ENCODE data around the gene TSEN54. TPM values are rescaled to one million over a fixed set of nuclear protein-coding genes. Genes with fewer than 3 reads are reported as not detected.

Gene TSEN54
- total and polyA plus RNA-seq, 2 donors = 36.3 to 91.0 TPM

DNA sequence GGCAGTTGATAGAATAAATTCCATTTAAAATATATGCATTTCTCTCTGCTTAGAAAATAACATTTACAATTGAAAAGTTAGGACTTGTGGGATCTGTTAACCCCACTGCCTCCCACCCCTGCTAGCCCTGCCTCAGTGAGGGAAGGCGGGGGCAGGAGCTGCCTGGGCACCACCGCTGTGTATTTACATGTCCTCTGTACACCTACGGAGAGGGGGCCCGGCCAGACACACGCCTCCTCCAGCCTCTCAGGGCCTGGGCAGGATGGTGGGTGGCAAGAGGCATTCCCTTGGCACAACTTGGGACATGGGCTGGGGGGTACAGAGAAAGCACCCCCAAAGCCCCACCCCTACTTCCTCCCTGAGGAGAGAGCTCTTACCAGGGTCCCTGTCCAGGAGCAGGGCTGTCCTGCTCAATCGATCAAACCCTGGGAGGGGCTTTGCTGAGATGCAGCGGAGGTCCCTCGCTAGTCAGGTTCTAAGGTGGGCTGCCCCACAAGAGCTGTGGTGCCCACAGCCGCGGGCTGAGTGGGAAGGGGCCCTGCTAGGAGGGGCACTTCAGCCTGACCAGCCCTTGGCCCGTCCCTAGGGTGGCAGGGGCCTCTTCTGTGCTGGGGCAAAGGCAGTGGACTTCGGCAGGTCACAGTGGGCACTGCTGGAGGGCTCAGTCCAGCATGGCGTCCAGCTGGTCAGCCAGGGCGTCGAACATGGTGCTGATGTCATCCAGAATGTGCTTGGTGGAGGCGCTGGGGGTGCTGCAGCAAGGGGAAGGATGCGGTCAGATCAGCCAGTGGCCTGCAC lies 15.7 kb upstream of the TSEN54 start:
- Histone ChIP-seq H3K27ac (ENCODE audit: low read depth in 1 of 2, low read length in 1 of 2) (no peak overlapping the region), H3K27me3 (ENCODE audit: control insufficient read depth in 2 of 2, insufficient read depth in 1 of 2, low read length in 1 of 2) (no peaks in the 10 kb centered on the region), H3K4me3 (ENCODE audit: low read length in 2 of 2) (no peak overlapping the region), H3K4me1 (ENCODE audit: control insufficient read depth in 2 of 2, insufficient read depth in 2 of 2, low read length in 2 of 2) (peaks cover 0 to 25% of the 10 kb centered on the region in 2 donors), H3K36me3 (ENCODE audit: control insufficient read depth in 2 of 2, insufficient read depth in 2 of 2, low read length in 1 of 2) (peaks cover 32 to 50% of the 10 kb centered on the region in 2 donors), H3K9me3 (ENCODE audit: control insufficient read depth in 2 of 2, insufficient read depth in 1 of 2, low read length in 1 of 2) (no peaks in the 10 kb centered on the region)
- WGBS = 96% methylated on average over 17 of the region's 17 CpGs
- no peak for DNase-seq (ENCODE audit: low read depth in 6 of 9, low spot score in 9 of 9)

DNA sequence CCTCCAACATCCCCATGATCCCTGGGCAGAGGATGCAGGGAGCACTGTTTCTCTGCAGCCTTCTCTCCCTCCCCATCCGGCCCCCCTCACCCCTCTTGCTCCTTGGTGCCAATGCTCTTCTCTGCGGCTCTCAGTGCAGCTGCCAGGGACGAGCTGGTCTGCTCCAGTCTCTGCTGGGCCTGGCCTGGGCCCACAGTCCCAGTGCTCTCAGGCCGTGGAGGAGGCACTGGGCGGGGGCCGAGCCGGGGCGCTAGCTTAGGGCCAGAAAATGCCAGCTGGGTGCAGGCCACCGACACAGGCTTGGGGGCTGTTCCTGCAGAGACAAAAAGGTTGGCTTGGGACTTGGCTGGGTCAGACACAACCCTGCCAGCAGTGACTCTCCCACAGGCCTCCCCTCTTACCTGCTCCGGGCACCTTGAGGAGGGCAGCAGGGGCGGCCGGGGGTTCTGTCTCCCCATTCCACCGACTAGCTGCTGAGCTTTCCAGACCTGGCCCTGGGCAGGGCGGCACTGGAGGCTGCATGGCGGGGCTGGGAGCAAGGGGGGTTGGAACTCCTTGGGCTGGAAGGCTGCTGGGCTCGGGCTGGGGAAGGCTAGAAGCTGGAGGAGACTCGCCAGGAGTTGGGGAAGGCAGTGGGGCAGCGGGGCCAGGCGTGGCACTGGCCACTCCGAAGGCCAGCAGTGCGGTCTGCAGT lies 14.8 kb upstream of the TSEN54 start:
- Histone ChIP-seq H3K4me1 (ENCODE audit: control insufficient read depth in 2 of 2, insufficient read depth in 2 of 2, low read length in 2 of 2) (peaks cover 0 to 25% of the 10 kb centered on the region in 2 donors), H3K9me3 (ENCODE audit: control insufficient read depth in 2 of 2, insufficient read depth in 1 of 2, low read length in 1 of 2) (no peaks in the 10 kb centered on the region), H3K4me3 (ENCODE audit: low read length in 2 of 2) (no peak overlapping the region), H3K27me3 (ENCODE audit: control insufficient read depth in 2 of 2, insufficient read depth in 1 of 2, low read length in 1 of 2) (no peaks in the 10 kb centered on the region), H3K27ac (ENCODE audit: low read depth in 1 of 2, low read length in 1 of 2) (no peak overlapping the region), H3K36me3 (ENCODE audit: control insufficient read depth in 2 of 2, insufficient read depth in 2 of 2, low read length in 1 of 2) (peaks cover 23 to 43% of the 10 kb centered on the region in 2 donors)
- DNase-seq (ENCODE audit: low read depth in 6 of 9, low spot score in 9 of 9) = no peak
- WGBS = 94% methylated on average over 21 of the region's 21 CpGs

- H3K27me3 ChIP-seq (ENCODE audit: control insufficient read depth in 2 of 2, insufficient read depth in 1 of 2, low read length in 1 of 2) = no peaks in the 10 kb centered on the region
- no peaks in the 10 kb centered on the region for H3K9me3 ChIP-seq (ENCODE audit: control insufficient read depth in 2 of 2, insufficient read depth in 1 of 2, low read length in 1 of 2)
- H3K27ac ChIP-seq (ENCODE audit: low read depth in 1 of 2, low read length in 1 of 2) = no peak overlapping the region
- no peak overlapping the region for H3K4me3 ChIP-seq (ENCODE audit: low read length in 2 of 2)
- WGBS = 97% methylated on average over 40 of the region's 40 CpGs
- no peak for DNase-seq (ENCODE audit: low read depth in 6 of 9, low spot score in 9 of 9)
- H3K4me1 ChIP-seq (ENCODE audit: control insufficient read depth in 2 of 2, insufficient read depth in 2 of 2, low read length in 2 of 2) = peaks cover 0 to 25% of the 10 kb centered on the region in 2 donors
- H3K36me3 ChIP-seq (ENCODE audit: control insufficient read depth in 2 of 2, insufficient read depth in 2 of 2, low read length in 1 of 2) = peaks cover 20 to 37% of the 10 kb centered on the region in 2 donors
Observed at GRCh38 chr17:75502072-75502720, 14.1 kb upstream of the TSEN54 start.

- WGBS = 98% methylated on average over 25 of the region's 25 CpGs
- Histone ChIP-seq H3K4me1 (ENCODE audit: control insufficient read depth in 2 of 2, insufficient read depth in 2 of 2, low read length in 2 of 2) (peaks cover 0 to 21% of the 10 kb centered on the region in 2 donors), H3K36me3 (ENCODE audit: control insufficient read depth in 2 of 2, insufficient read depth in 2 of 2, low read length in 1 of 2) (peaks cover 20 to 33% of the 10 kb centered on the region in 2 donors), H3K4me3 (ENCODE audit: low read length in 2 of 2) (no peak overlapping the region), H3K27ac (ENCODE audit: low read depth in 1 of 2, low read length in 1 of 2) (no peak overlapping the region), H3K27me3 (ENCODE audit: control insufficient read depth in 2 of 2, insufficient read depth in 1 of 2, low read length in 1 of 2) (no peaks in the 10 kb centered on the region), H3K9me3 (ENCODE audit: control insufficient read depth in 2 of 2, insufficient read depth in 1 of 2, low read length in 1 of 2) (no peaks in the 10 kb centered on the region)
- no peak for DNase-seq (ENCODE audit: low read depth in 6 of 9, low spot score in 9 of 9)
Observed at GRCh38 chr17:75502721-75503329, 13.5 kb upstream of the TSEN54 start.

DNA sequence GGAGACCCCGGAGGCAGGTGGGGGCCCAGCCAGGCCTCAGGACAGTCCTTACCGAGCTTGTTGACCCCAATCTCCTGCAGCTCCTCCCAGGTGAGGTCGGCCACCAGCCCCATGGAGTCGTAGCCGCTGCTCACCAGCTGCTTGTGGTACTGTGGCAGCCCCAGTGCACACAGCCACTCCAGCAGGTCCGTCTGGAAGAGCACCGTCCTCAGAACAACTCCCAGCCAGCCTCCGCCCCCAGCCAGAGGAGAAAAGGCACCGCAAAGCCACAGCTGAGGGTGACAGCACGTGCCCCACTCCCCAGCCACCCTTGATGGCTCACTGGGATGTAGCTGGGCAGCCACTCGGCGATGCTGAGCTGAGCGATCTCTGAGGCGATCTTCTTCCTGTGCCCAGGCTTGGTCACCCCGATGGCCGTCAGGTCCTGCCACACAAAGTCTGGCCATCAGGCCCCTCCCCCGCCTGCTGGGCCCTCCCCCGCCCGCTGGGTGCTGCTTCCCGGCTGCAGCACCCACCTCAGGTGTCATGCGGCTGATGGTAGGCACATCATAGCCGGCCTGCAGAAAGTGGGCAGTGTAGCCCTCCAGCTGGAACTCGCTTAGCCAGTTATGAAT lies 12.9 kb upstream of the TSEN54 start:
- peaks cover 0 to 15% of the 10 kb centered on the region in 2 donors for H3K4me1 ChIP-seq (ENCODE audit: control insufficient read depth in 2 of 2, insufficient read depth in 2 of 2, low read length in 2 of 2)
- no peak overlapping the region for H3K4me3 ChIP-seq (ENCODE audit: low read length in 2 of 2)
- no peak overlapping the region for H3K27ac ChIP-seq (ENCODE audit: low read depth in 1 of 2, low read length in 1 of 2)
- no peak for DNase-seq (ENCODE audit: low read depth in 6 of 9, low spot score in 9 of 9)
- WGBS = 95% methylated on average over 23 of the region's 23 CpGs
- H3K36me3 ChIP-seq (ENCODE audit: control insufficient read depth in 2 of 2, insufficient read depth in 2 of 2, low read length in 1 of 2) = peaks cover 19 to 29% of the 10 kb centered on the region in 2 donors
- no peaks in the 10 kb centered on the region for H3K9me3 ChIP-seq (ENCODE audit: control insufficient read depth in 2 of 2, insufficient read depth in 1 of 2, low read length in 1 of 2)
- H3K27me3 ChIP-seq (ENCODE audit: control insufficient read depth in 2 of 2, insufficient read depth in 1 of 2, low read length in 1 of 2) = no peaks in the 10 kb centered on the region

DNA sequence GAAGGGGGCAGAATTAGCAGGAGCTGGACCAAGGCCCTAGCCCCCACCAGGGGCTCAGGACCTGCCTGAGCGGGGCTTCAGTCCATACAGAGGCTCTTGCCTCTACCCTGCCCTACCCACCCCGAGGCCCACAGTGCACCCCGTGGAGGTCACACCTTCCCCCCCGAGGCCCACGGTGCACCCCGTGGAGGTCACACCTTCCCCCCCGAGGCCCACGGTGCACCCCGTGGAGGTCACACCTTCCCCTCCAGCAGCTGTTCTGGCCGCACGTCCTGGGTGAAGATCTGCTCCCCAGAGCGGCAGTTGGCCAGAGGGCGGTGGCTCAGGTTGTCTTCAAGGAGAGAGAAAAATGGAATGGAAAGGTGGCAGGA lies 12.4 kb upstream of the TSEN54 start:
- H3K4me3 ChIP-seq (ENCODE audit: low read length in 2 of 2) = no peak overlapping the region
- no peak for DNase-seq (ENCODE audit: low read depth in 6 of 9, low spot score in 9 of 9)
- 93% methylated on average over 13 of the region's 13 CpGs for WGBS
- no peaks in the 10 kb centered on the region for H3K27me3 ChIP-seq (ENCODE audit: control insufficient read depth in 2 of 2, insufficient read depth in 1 of 2, low read length in 1 of 2)
- no peaks in the 10 kb centered on the region for H3K9me3 ChIP-seq (ENCODE audit: control insufficient read depth in 2 of 2, insufficient read depth in 1 of 2, low read length in 1 of 2)
- H3K27ac ChIP-seq (ENCODE audit: low read depth in 1 of 2, low read length in 1 of 2) = no peak overlapping the region
- peaks cover 14 to 25% of the 10 kb centered on the region in 2 donors for H3K36me3 ChIP-seq (ENCODE audit: control insufficient read depth in 2 of 2, insufficient read depth in 2 of 2, low read length in 1 of 2)
- peaks cover 0 to 10% of the 10 kb centered on the region in 2 donors for H3K4me1 ChIP-seq (ENCODE audit: control insufficient read depth in 2 of 2, insufficient read depth in 2 of 2, low read length in 2 of 2)

DNA sequence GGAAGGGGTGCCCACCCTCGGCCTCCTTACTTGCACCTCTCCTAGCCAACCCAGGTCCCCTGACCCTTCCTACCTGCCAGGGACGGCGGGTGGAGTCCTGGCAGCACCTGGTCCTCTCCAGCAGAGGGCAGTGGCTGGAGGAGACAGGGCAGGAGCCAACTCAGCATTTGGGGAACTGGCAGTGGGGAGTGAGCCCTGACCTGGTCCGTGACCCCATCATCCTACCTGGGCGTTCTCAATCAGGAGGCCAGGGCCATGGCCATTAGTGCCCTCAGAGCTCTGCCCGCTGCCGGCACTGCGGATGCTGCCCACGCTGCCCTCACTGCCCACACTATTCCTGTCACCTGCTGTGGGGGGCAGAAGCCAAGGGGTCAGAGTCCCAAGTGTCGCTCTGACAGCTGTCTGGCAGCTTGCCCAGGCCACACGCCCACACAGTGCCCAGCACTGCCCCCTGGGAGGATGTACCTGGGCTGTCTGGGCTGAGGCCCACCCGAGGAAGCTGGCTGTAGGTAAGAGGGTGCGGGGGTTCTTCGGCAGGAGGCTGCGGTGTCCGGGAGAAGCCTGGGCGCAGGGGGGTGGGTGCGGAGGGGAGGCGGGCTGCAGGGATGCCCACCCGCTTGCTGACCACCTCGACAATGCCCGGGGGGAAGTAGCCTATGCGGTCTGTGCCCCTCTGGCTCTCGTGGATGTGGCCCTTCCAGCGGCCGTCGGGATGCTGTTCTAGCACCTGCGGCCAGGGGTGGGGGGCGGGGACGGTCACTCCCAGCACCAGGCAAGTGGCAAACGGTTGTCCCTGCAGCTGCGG lies 11.8 kb upstream of the TSEN54 start:
- no peak for DNase-seq (ENCODE audit: low read depth in 6 of 9, low spot score in 9 of 9)
- 95% methylated on average over 32 of the region's 32 CpGs for WGBS
- no peak overlapping the region for H3K4me3 ChIP-seq (ENCODE audit: low read length in 2 of 2)

GRCh38 chr17:75505152-75505409 lies 11.2 kb upstream of the TSEN54 start:
- no peaks in the 10 kb centered on the region for H3K9me3 ChIP-seq (ENCODE audit: control insufficient read depth in 2 of 2, insufficient read depth in 1 of 2, low read length in 1 of 2)
- no peak overlapping the region for H3K27ac ChIP-seq (ENCODE audit: low read depth in 1 of 2, low read length in 1 of 2)
- H3K36me3 ChIP-seq (ENCODE audit: control insufficient read depth in 2 of 2, insufficient read depth in 2 of 2, low read length in 1 of 2) = peaks cover 3 to 14% of the 10 kb centered on the region in 2 donors
- DNase-seq (ENCODE audit: low read depth in 6 of 9, low spot score in 9 of 9) = no peak
- no peaks in the 10 kb centered on the region for H3K27me3 ChIP-seq (ENCODE audit: control insufficient read depth in 2 of 2, insufficient read depth in 1 of 2, low read length in 1 of 2)
- peaks cover 0 to under 1% of the 10 kb centered on the region in 2 donors for H3K4me1 ChIP-seq (ENCODE audit: control insufficient read depth in 2 of 2, insufficient read depth in 2 of 2, low read length in 2 of 2)
- WGBS = 97% methylated on average over 4 of the region's 4 CpGs
- no peak overlapping the region for H3K4me3 ChIP-seq (ENCODE audit: low read length in 2 of 2)

More for the DNA sequence above, 11.8 kb upstream of the TSEN54 start:
- H3K27ac ChIP-seq (ENCODE audit: low read depth in 1 of 2, low read length in 1 of 2) = no peak overlapping the region
- H3K9me3 ChIP-seq (ENCODE audit: control insufficient read depth in 2 of 2, insufficient read depth in 1 of 2, low read length in 1 of 2) = no peaks in the 10 kb centered on the region
- H3K36me3 ChIP-seq (ENCODE audit: control insufficient read depth in 2 of 2, insufficient read depth in 2 of 2, low read length in 1 of 2) = peaks cover 8 to 19% of the 10 kb centered on the region in 2 donors
- peaks cover 0 to 6% of the 10 kb centered on the region in 2 donors for H3K4me1 ChIP-seq (ENCODE audit: control insufficient read depth in 2 of 2, insufficient read depth in 2 of 2, low read length in 2 of 2)
- no peaks in the 10 kb centered on the region for H3K27me3 ChIP-seq (ENCODE audit: control insufficient read depth in 2 of 2, insufficient read depth in 1 of 2, low read length in 1 of 2)

Data from thymus (tissue), 11 donors.